Heart left ventricle (tissue), 13 donors: ENCODE data around the gene DNAAF5.

Experiments
- POLR2A ChIP-seq, 2 donors: fragments of 450-650 bp; IDR thresholded peaks; one replicate each; pipeline ENCODE4 v1.6.1; 2017; ENCODE audit warnings: antibody characterized with exemption in 2 of 2, mild to moderate bottlenecking in 2 of 2, moderate library complexity in 2 of 2
- TF ChIP-seq, protein P1 (sequence below), 12 donors: fragments of 200-600 bp; sonication (generic) in 4 of 12; IDR thresholded peaks; one replicate each; pipeline versions ENCODE4 v1.5.0 to v1.8.0; 2018 to 2022; ENCODE audit warnings: antibody characterized with exemption in 12 of 12, mild to moderate bottlenecking in 5 of 12
- donor health status: ischemic (EF 13 %, LVEDD 7.1; RV severe dilation, severe dysfunction).
- donor health status: DM: no; HTN: yes; CAD: no.
- donor health status: DM: no; HTN: no; CAD: no.
- donor health status: ischemic (EF 25% LVEDD 6.9; RV normal size, moderate dysfunction).
- donor health status: ischemic (EF 25% LVEDD 5.7; RV mildly dilated, moderate dysfunction).
- donor health status: ischemic (EF 35%, LVEDD 5.7; RV mildly dilated, moderate dysfunction).
- donor health status: nonischemic (EF 11% LVEDD 7.7; RV severe dilation, severe dysfunction).
- donor health status: DM: yes; HTN: yes; CAD: no.
- donor health status: PGD.
- donor health status: ischemic (EF 29% LVEDD 5.4; RV normal size, mild dysfunction).
- donor health status: nonischemic (EF 23%, LVEDD 6.1; RV moderate dilation, normal function).

- TF ChIP-seq, protein P1, sequence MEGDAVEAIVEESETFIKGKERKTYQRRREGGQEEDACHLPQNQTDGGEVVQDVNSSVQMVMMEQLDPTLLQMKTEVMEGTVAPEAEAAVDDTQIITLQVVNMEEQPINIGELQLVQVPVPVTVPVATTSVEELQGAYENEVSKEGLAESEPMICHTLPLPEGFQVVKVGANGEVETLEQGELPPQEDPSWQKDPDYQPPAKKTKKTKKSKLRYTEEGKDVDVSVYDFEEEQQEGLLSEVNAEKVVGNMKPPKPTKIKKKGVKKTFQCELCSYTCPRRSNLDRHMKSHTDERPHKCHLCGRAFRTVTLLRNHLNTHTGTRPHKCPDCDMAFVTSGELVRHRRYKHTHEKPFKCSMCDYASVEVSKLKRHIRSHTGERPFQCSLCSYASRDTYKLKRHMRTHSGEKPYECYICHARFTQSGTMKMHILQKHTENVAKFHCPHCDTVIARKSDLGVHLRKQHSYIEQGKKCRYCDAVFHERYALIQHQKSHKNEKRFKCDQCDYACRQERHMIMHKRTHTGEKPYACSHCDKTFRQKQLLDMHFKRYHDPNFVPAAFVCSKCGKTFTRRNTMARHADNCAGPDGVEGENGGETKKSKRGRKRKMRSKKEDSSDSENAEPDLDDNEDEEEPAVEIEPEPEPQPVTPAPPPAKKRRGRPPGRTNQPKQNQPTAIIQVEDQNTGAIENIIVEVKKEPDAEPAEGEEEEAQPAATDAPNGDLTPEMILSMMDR (IDR thresholded peaks at IDR 0.05), result no peak
- TF ChIP-seq POLR2A (IDR thresholded peaks at IDR 0.05), result no peak
Observed at GRCh38 chr7:727806-728460, 1.4 kb downstream of the DNAAF5 start.
